ENCODE data around the gene DTYMK. TPM values are rescaled to one million over a fixed set of nuclear protein-coding genes. Genes with fewer than 3 reads are reported as not detected.
"Not testable (repeated sequence)": the region's sequence is repeated elsewhere in the genome, so short reads cannot be mapped to it uniquely, and the experiment has no call there.

Gene DTYMK
- total and polyA plus RNA-seq, 2 of the 4 experiments (the other 2 are of a cell fraction) = 31.7 to 50.1 TPM

GRCh38 chr2:241665731-241666440 lies 20.7 kb downstream of the DTYMK start (continued):
- TF ChIP-seq MXI1 (IDR thresholded peaks at IDR 0.05; ENCODE audit: borderline replicate concordance, low read depth, low read length) (no peak), MAFK (IDR thresholded peaks at IDR 0.05; ENCODE audit: low read depth, low read length) (no peak)

- H3K56ac ChIP-seq (ENCODE audit: extremely low read depth, insufficient read depth, low read length); H3K27me3 ChIP-seq (ENCODE audit: control insufficient read depth, insufficient read depth, low read length); H2BK20ac ChIP-seq (ENCODE audit: low read depth, low read length); H3K18ac ChIP-seq (ENCODE audit: low read depth, low read length); H4K8ac ChIP-seq (ENCODE audit: low read depth in 2 of 2, low read length in 2 of 2); H2BK5ac ChIP-seq (ENCODE audit: low read depth, low read length, poor library complexity, severe bottlenecking); H2BK15ac ChIP-seq (ENCODE audit: low read depth, low read length); H2AFZ ChIP-seq (replicated peaks; ENCODE audit: low read length, poor library complexity); H4K91ac ChIP-seq (ENCODE audit: insufficient read depth, low read depth, low read length); DNase-seq; H2AK5ac ChIP-seq (ENCODE audit: low read depth, low read length); ATAC-seq (ENCODE audit: low read depth); CTCF ChIA-PET; BruUV-seq (replicated peaks); H3K27ac ChIP-seq (ENCODE audit: insufficient read depth, low read length); H3K9me3 ChIP-seq (ENCODE audit: control insufficient read depth, insufficient read depth, low read length); dilution Hi-C loops (cut with HindIII; ENCODE audit: low sequenced_read_pairs, unreplicated experiment); H2AK9ac ChIP-seq (replicated peaks; ENCODE audit: low read depth, low read length, poor library complexity); H3K9ac ChIP-seq (ENCODE audit: low read depth, low read length); intact Hi-C loops (cut with micrococcal nuclease); H3K14ac ChIP-seq (replicated peaks; ENCODE audit: low read depth, low read length); H3K23ac ChIP-seq (ENCODE audit: low read depth, low read length); H3K4me3 ChIP-seq (ENCODE audit: insufficient read depth, low read depth, low read length); H3K9me1 ChIP-seq (ENCODE audit: insufficient read depth, low read length); H3K4ac ChIP-seq (ENCODE audit: low read depth, low read length); H3K4me2 ChIP-seq (ENCODE audit: low read depth, low read length); H4K5ac ChIP-seq (ENCODE audit: low read depth, low read length); POLR2A ChIA-PET (ENCODE audit: unreplicated experiment); H2BK120ac ChIP-seq (ENCODE audit: low read depth, low read length): not testable (repeated sequence)
- whole genome bisulfite sequencing, 2 experiments (ENCODE audit: extremely low coverage in 2 of 2, insufficient read length in 1 of 2) = 92% methylated on average over 12 of the region's 24 CpGs; no CpG with 5 or more reads in 1 of the 2 experiments
- Histone ChIP-seq H3K4me1 (ENCODE audit: control insufficient read depth, insufficient read depth, low read length) (peaks cover 15% of the 10 kb centered on the region), H3K36me3 (ENCODE audit: control insufficient read depth, insufficient read depth, low read length) (peaks cover 25% of the 10 kb centered on the region), H4K20me1 (ENCODE audit: insufficient read depth, low read length) (peaks cover 16% of the 10 kb centered on the region), H3K79me1 (ENCODE audit: low read depth in 1 of 2, low read length in 2 of 2) (peaks cover 3 to 18% of the 10 kb centered on the region in 2 experiments)
- in situ Hi-C loops (cut with MboI; ENCODE audit: low sequenced_read_pairs) = loop anchor here (25.0 kb wide), 1 partner anchor 800 kb away; the partner anchor contains the start of gene AGXT
Measured at GRCh38 chr2:241662731-241663130, 23.9 kb downstream of the DTYMK start.
